Measurements from ENCODE around the gene CBY3.
"Not testable (repeated sequence)": the region's sequence is repeated elsewhere in the genome, so short reads cannot be mapped to it uniquely, and the experiment has no call there.

CBY3 gene

DNA sequence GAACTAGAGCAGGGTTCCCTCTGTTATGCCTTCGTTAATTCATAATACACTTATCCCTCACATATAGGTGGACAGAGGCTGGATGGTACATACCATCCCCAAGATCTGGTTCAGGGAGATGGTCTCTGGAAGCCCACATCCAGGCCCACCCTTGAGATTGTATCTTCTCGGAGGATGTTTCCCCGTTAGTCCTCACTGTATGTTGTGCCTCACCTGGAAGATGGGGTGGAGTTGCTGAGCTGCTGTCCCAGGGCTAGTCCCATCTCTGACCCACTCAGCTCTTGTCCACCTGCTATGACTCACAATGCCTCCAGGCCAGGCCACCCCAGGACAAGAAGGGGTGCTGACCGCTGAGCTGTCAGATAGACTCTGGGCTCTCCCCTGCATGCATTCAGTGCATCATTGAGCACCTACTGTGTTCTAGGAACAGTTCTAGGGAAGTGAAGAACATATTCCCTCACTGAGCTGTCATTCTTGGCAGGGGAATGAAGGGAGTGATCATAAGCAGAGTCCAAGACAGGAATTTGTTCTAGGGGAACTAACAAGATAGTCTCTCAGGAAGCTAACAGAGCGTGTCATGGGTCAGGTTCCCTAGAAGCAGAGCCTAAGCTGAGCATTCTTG, at the start of gene CBY3:
Gene CBY3 (minus strand): TSS at position 255 of the 622 bp plus-strand sequence. CDS start 116 bp downstream, at position 139.
- DNase-seq = no peak

DNA sequence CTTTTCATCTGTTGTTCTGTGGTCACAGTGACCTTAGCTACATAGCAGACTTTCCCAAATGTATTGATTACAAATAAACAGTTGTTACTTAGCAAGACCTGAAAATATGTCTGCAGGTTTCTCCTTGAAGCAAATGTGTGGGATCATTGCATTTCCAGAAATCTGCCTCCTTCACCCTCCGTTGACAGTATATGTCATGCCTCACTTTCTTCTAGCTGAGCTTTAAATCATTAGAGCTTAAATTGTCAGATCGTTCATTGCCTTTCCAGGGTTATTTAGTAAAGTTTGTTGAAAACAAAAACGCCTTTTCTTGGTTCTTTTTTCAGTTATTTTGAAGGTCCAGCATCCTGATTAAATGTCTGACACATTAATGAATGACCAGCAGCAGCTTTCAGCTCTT, 49.5 kb upstream of the CBY3 start:
- DNase-seq = peak; percentile 33

GRCh38 chr5:179729727-179730126, 48.9 kb upstream of the CBY3 start:
- no peak for DNase-seq

DNA sequence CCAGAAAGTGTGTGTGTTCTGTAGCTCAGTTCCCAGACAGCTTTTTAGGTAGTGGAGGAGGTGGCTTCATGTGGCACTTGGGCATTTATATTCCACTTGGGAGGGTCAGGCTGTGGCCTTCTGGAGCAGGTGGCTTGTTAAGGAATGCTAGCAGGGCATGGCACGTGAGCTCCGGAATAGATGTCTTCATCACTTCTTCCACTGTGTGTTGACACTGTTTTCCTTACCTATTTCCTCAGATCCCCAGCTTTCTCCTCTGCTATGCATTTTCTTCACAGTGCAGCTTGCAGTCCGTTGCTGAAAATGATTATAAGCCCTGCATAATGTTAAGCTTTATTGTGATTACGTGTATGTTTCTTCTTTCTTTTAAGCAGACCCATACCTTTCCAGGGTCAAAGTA, 48.5 kb upstream of the CBY3 start:
- no peak for DNase-seq

GRCh38 chr5:179727106-179727505, 46.3 kb upstream of the CBY3 start:
- DNase-seq = no peak

- no peak for DNase-seq
Observed at GRCh38 chr5:179724163-179724562, 43.3 kb upstream of the CBY3 start.

GRCh38 chr5:179720222-179720621, 39.4 kb upstream of the CBY3 start:
- no peak for DNase-seq

- no peak for DNase-seq
Observed at GRCh38 chr5:179716286-179716685, 35.5 kb upstream of the CBY3 start.

- DNase-seq = no peak
Observed at GRCh38 chr5:179700401-179700918, 19.6 kb upstream of the CBY3 start.

- peak; percentile 86 for DNase-seq
Observed at GRCh38 chr5:179699616-179700237, 18.9 kb upstream of the CBY3 start.

- DNase-seq = peak; percentile 76
Observed at GRCh38 chr5:179698935-179699615, 18.2 kb upstream of the CBY3 start, which contains the start of gene CANX. Gene CANX, plus strand, starts transcription at chr5:179698967. Its CDS starts 6,715 bp downstream, at chr5:179705682.

DNA sequence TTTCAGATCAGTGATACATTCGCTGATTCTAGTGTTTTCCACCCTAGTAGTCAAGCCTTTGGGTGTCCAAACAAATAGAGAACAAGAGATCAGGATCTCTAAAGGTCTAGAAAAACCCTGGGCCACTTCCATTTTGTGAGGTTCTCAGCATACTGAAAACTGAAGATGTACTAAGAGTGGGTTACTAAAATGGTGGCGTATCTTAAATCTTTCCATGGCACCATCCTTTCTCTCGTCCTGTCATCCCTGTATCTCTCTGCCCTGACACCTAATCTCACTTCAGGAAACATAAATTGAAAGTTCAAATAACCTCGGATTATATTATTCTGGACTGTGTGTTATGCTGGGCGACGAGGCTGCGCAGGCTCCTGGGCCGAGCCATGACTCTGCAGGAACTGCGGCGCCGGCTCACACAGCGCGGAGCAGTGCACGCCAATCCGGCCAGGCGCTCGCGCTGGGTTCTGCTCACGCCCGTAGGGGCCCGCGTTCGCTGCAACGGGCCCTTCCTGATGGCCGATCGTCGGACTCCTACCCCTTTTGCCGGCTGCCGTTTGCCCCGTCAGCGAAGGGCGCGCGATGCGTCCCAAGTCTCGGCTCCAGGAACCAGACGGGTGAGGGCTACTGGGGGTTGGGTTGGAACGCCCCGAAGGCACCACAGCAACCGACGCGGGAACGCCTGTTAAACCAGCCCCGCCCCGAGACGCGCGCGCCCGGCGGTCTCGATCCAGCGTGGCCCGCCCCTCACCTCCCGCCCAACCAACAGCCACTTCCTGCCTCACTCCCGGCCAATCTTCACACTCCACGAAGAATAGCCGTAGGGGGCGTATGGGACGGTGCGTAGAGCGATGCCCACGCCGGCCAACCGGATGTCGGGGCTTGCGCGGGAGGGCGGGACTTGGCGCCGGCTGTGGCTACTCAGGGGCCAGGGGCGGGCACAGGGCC, 17.4 kb upstream of the CBY3 start:
- peak; percentile 100 for DNase-seq

DNA sequence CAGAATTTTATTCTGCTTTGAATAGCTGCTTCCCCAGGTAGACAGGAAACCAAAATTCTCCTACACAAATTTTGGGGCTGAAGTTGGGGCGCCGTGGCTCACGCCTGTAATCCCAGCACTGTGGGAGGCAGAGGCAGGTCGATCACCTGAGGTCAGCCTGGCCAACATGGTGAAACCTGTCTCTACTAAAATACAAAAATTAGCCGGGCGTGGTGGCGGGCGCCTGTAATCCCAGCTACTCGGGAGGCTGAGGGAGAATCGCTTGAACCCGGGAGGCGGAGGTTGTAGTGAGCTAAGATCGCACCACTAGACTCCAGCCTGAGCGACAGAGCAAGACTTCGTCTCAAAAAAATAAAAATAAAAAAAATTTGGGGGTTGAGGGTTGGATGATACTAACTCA, 16.7 kb upstream of the CBY3 start:
- not testable (repeated sequence) for DNase-seq

GRCh38 chr5:179697108-179697507, 16.3 kb upstream of the CBY3 start:
- DNase-seq = no peak

DNA sequence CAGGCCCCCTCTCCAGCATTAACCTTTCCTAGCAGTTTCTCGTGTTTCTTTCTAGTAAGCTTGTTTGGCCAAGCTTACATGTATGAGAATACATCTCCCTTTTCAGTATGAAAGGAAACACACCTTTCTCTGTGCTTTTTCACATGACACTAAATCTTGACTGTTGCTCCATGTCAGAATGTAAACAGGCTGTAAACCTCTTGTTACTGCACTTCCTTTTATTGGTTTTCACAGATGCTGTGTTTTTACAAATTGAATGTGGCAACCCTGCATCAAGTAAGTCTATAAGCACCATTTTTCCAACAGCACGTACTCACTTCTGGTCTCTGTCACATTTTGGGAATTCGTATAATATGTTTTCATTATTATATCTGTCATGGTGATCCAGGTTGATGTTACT, 15.8 kb upstream of the CBY3 start:
- DNase-seq = peak; percentile 44

- no peak for DNase-seq
Observed at GRCh38 chr5:179694561-179694960, 13.7 kb upstream of the CBY3 start.

- DNase-seq = not testable (repeated sequence)
Observed at GRCh38 chr5:179689212-179689611, 8.4 kb upstream of the CBY3 start.

- DNase-seq = peak; percentile 46
Observed at GRCh38 chr5:179680014-179680779, 637 bp downstream of the CBY3 start.

DNA sequence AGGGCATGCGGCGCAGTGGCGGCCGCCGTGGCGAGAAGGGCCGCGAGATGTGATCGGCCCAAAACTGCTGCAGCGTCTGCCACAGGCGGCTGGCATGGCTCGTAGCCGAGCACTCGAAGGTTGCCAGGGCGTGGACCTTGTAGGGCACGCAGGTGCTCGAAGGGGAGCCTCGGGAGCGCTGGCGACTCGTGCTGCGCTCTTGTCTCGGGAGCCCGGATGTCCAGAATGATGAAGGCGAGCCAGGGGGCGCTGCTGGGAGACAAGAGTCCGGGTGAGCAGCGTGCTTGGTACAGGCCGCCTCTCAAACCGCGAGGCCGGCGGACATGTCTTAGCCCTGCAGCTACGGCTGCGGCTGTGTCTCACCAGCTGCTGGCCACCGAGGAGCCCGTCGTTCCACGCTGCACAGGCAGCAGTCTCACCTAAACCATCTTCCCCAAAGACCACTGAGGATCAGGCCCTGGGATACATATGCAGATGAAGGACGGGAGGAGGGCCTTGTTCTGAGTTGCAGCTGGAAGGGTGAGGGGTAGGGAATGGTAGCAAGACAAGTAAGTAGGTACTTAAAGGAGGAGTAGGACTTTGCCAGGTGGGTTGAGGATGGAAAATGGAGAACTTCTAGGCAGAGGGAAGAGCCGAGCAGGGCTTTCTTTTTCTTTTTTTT, 1.7 kb downstream of the CBY3 start:
- DNase-seq = peak; percentile 98

DNA sequence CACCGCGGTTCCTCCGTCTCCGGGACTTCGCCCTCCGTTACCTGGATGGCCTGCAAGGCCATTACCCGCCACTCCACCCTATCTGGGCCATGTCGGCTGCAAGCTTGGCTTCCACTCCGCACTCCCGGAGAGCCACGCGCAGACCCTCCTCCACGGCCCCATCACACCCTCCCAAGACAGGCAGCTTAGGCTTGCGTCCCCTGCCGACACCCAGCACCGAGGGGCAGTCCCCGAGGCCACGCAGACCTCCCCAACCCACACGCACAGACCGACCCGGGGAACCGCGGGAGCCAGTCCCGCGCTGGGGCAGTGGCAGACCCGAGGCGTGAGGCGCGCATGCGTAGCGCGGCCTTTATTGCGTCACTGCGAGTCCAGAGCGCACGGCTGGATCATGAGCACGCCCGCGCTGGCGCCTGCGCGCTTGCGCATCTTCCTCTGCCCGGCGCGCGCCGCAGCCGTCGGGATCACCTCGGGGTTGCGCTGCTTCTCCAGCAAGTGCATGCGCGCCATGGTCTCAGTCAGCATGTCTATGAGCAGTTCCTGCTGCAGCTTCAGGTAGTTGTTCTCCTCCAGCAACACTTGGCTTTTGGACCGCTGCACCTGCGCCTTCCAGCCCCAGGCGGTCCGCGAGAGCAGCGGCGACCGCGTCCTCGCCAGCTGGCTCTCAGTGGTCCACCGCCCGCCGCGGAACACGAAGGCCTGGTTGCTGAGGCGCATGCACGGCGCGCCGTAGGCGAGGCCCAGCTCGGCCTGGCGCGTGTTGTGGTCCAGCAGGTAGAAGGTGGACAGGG, 2.4 kb downstream of the CBY3 start:
- peak; percentile 99 for DNase-seq

DNA sequence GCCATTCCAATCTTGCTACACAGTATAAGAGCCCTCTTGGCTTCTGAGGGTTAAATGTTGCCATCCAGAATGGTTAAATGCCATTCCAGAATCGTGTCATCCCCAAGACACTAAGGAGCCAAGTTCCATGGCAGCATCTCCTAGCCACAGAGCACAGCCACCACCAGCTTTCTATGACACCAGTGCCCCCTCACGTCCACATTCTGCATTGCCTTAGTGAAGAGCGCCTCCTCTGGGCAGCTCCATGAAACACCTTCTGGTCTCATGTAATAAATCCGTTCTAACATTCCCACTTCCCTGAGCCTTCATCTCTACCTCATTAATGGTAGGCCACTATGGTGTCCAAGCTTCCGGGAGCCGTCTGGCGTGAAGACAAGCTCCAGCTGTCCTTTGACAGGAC, 12.4 kb downstream of the CBY3 start:
- DNase-seq = peak; percentile 69

Data from DMS53 (cell line).